Activated T-cell treated with anti-CD3 and anti-CD28 coated beads for 24 hours (primary cell): ENCODE measurements around the gene SOX2.
A peak's percentile ranks its signal among the peaks of the same experiment; 100 is the strongest.

Experiments used
- DNase-seq: peaks from one replicate; pipeline ENCODE4 v3.0.0-alpha.2; 2020; ENCODE audit warnings: low read depth

The SOX2 gene

DNA sequence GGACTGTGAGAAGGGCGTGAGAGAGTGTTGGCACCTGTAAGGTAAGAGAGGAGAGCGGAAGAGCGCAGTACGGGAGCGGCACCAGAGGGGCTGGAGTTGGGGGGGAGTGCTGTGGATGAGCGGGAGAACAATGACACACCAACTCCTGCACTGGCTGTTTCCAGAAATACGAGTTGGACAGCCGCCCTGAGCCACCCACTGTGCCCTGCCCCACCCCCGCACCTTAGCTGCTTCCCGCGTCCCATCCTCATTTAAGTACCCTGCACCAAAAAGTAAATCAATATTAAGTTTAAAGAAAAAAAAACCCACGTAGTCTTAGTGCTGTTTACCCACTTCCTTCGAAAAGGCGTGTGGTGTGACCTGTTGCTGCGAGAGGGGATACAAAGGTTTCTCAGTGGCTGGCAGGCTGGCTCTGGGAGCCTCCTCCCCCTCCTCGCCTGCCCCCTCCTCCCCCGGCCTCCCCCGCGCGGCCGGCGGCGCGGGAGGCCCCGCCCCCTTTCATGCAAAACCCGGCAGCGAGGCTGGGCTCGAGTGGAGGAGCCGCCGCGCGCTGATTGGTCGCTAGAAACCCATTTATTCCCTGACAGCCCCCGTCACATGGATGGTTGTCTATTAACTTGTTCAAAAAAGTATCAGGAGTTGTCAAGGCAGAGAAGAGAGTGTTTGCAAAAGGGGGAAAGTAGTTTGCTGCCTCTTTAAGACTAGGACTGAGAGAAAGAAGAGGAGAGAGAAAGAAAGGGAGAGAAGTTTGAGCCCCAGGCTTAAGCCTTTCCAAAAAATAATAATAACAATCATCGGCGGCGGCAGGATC is at the start of gene SOX2:
Gene SOX2, plus strand, starts transcription at position 601 of the 811 bp plus-strand sequence. CDS start 436 bp downstream, outside the sequence.
- DNase-seq, result no peak

GRCh38 chr3:181683563-181683962 is 28.2 kb upstream of the SOX2 start:
- no peak for DNase-seq

- no peak for DNase-seq
These were observed 24.5 kb upstream of the SOX2 start for GRCh38 chr3:181687190-181687589.

DNA sequence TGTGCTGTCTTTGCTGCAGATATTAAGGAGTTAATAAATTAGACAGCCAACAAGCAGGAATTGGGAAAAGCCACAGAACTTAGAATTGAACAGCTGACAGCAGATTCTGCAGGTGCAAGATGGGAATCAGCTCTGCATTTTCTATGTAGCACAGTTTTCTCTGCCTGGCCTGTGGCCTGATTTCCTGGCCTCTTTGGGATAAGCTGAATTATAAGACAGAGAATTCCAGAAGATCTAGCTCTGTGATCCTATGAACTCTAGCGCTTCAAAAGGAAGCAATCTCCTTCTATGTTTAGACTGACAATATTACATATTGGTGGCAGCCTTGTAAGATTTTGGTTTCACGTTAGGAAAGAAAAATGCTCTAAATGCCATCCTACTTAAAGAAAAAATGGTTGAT is 24.0 kb upstream of the SOX2 start:
- DNase-seq, result no peak

DNA sequence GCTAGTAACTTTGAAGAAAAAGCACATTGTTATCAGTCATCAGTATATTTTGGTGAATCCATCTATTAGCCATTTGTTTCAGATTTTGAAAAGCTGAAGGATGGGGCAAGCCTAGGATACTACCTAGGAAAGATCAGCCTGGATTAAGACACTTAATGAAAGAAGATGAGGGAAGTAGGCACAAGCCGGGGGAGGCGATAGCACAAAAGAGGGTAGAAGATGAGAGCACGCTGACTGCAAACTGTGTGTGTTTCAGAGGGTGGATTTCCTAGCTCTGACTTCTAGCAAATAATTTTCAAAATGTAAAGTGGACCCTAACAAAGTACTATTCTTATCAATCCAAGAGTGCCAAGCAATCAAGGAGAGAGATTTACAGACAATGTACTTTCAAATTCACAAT is 22.2 kb upstream of the SOX2 start:
- DNase-seq, result no peak

- no peak for DNase-seq
These were observed 21.0 kb upstream of the SOX2 start for GRCh38 chr3:181690769-181691168.

DNA sequence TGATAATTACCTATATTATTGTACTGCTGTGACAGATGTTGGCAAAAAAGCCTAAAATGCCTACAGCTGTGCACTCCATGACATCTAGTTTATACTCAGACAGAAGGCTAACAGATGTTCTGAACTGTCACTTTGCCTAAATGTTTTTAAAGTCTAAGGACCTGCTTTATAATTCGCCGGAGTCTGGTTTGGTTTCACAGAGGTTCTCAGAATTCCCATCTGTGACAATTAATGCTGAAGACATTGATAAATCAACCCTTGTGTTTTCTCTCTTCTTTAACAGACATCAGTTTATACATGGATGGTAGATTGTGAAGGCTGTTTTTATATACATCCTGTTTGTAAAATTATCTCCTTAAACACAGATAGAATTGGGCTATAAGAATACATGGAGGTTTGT is 19.8 kb upstream of the SOX2 start:
- no peak for DNase-seq

DNA sequence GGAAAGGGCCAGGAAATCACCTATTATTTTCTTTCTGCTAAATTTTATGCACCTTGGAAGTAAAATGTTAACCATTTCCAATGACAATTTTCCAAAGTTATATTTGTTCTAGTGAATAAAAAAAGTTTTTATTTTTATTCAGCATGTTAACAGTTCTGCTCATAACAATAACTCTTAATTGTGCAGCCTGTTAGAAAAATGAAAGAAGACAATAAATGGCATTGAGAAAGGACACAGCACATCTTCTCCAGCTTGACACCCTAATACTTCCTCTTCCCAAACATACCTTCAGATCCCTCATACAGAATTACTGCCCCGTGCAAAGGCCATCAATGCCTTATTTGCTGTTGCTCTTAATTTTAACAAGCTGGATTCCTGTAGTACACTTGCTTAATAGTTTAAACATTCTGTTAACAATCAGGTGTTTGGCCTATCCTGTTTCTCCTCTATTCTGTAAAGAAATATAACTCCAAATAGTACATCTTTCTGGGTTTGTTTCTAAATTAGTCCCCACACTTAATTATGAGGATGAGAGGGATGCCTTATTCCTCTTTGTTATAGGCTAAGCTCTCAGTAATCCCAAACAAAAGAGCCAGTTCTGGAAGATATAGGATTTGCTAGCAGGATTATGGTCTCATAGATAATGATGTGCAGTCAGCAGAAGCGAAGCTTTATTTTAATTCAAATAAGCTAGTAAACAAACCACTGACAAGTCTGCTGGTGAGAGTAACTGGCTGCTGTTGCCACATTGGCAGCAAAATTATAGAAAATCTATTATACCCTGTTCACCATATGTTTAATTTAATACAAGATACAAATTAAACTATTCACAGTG is 19.2 kb upstream of the SOX2 start:
- DNase-seq, result no peak

DNA sequence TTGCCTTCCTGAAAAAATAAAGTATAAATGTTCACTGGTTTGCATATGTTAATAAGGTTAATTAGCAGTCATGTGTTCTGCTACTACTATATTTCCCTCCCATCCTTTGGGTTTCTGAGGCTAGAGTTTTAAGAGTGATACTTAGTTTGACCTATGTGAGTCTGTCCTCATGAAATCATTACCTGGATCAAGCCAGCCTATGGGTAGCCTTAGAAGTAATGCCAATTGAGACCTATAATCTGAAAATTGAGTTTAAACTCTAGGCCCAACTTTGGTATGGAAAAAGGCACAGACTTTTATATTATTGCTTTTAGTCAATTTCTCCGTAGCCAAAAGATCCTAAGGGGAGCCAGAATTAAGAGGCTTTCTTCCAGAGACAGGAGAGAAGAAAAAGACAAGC is 18.4 kb upstream of the SOX2 start:
- no peak for DNase-seq

GRCh38 chr3:181694805-181695660 is 16.7 kb upstream of the SOX2 start:
- no peak for DNase-seq

DNA sequence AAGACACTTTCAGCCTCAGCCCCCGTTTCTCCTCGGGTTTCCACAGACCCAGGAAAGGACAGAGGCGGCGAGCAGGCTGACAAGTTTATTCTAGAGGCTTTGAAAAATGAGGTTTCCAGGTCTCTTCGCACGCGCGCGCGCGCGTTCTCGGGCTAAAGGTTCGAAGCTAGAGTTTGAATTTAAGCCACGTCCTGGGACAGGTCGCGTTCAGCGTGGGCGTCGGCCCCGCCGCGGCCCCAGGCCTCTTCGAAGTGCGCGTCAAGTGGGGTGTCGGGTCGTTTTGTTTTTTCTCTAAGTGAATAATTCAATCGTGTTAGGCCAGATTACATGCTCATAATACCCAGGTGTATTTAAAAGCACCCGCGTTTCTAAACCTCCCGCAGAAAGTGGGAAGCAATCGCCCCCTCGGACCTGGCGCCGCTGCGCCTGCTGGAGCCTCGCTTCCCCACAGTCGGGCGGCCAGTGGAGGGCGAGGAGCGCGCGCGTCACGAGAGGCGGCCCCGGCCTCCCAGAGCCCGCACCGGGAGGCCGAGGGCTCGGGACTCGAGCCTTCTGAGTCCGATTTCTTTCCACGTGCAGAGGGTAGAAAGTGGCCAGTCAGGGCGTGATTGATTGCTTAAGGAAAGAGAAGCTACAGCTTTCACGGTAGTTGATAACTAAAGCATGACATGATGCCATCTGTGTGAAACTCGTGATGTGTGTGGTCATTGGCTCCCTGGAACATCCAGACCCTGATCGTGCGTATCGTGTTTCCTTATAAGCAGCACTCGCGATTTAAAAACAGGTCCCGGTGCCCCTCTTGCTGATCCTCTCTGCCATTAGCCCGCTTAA is 15.8 kb upstream of the SOX2 start:
- no peak for DNase-seq

GRCh38 chr3:181696626-181697230 is 15.0 kb upstream of the SOX2 start:
- no peak for DNase-seq

GRCh38 chr3:181698263-181698954 is 13.3 kb upstream of the SOX2 start:
- no peak for DNase-seq

DNA sequence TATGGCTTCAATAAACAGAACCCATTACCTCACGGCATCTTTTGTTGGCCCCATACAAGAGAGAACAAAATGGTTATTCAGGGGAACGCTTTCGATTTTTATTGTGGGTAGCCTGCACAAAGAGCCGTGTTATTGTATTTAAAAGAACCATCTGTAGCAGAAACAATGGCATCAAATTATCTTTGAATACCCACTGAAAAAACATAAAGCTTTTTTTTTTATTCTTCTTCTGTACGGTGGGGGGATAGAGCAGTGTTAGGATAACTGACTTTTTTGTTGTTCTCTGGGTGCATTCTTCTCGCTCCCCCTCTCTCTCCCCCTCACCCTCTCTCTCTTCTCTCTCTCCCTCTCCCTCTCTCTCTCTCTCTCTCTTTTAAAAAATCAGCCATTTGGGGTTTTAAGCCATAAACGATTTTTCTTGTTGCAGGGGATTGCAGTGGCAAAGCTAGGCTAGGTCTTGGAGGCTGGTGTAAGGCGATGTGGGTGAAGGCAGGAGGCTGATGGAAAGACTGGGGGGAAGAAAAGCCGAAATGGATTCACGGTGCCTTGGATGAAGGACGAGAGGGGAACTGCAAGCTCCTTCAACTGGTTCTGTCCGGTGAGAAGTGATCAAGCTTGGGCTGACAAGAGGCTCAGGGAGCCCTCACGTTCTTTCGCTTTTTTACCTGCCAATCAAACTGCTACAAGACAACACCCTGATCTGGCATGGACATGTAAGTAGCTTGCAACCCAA is 12.4 kb upstream of the SOX2 start:
- DNase-seq, result no peak

GRCh38 chr3:181700168-181701087 is 11.3 kb upstream of the SOX2 start:
- DNase-seq, result peak; percentile 28

GRCh38 chr3:181701096-181701495 is 10.6 kb upstream of the SOX2 start:
- DNase-seq, result no peak

- DNase-seq, result no peak
These were observed 7.9 kb upstream of the SOX2 start for GRCh38 chr3:181703601-181704420.
